ENCODE measurements around the gene GATA5.

Gene GATA5

DNA sequence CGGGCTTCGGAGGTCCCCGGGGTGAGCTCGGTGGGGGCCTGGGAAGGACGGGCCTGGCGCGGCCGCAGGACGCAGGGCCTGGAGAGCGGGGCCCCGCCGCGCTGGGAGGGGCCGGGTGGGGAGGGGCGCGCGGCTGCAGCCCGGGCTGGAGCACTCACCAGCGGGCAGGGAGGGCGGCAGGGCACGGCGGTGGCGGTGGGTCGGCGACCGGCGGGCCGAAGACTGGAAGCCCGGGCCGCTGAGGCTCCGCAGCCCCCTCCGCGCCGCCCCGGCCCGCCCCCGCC lies at the start of gene GATA5:
Gene GATA5, minus strand, starts transcription at position 224 of the 284 bp plus-strand sequence. CDS start 474 bp downstream, outside the sequence.
- DNase-seq (ENCODE audit: low read depth): no peak

DNA sequence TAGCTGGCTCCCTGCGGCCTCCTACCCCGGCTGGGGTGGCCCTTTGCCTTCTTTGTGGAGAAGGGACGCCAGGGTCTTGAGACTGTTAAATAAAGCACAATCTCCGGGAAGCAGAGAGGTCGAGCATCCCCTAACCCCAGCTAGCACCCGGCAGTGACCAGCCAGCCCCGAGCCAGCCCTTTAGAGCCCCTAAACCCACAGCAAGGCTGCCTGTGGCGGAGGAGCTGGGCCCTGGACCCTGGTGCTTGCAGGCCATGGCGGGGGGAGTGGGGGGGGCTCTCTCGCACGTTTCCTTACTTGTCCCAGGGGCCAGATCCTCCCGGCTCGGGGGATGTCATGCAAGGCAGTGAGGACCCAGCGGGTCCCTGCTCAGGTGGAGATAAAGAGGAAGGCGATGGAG lies 49.2 kb upstream of the GATA5 start:
- no peak for DNase-seq (ENCODE audit: low read depth)

- DNase-seq (ENCODE audit: low read depth): no peak
These were observed 48.7 kb upstream of the GATA5 start for GRCh38 chr20:62524505-62524911.

DNA sequence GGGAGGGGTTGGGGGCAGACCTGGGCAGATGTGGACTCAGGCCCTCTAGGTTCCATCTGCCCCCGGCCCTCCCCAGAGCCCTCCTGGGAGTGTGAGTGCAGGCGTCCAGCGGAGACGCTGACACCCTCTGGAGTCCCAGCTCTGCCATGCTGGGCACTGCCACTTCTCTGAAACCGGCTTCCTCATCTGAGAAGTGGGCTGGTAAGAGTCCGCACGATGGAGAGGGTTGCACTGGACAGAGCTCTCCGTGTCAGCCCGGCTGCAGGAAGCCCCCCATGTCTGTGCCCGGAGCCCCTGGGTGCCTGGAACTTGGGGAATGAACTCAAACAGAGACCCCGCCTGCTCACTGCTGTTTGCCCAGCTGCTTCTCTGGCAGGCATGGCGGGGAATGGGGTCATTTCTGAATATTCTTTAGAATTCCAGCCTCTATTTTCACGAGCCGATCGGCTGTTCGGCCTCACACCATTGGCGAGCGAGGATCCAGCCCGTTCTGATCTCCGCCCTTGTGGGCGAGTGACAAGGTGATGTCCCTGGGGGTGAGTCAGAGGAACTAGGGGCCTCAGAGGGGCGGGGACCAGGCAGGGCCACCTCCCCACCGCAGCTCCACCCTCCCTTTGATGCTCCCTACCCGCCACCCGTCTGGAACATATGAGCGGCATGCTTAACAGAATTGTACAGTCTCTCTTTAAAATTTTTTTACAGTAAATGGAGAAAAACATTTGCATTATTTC lies 47.8 kb upstream of the GATA5 start:
- no peak for DNase-seq (ENCODE audit: low read depth)

- DNase-seq (ENCODE audit: low read depth): no peak
These were observed 47.1 kb upstream of the GATA5 start for GRCh38 chr20:62522748-62523396.

DNA sequence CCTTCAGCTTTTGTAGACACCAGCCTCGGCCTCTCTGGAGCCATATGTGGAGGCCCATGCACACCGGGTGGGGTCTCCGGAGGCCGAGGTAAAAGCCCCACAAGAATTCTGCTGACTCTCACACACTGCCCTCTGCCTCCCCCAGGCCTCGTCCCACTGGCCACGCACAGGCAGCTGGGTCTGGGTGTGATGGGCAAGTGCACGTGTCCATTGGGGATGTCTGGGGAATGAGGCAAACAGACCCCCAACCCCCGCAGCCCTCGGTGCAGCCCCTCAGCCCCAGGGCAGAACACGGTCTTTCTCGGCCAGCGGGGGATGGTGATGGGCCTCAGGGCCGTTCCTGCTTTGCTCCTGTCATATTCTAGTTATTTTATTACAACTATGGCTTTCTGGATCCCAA lies 44.0 kb upstream of the GATA5 start:
- DNase-seq (ENCODE audit: low read depth): no peak

GRCh38 chr20:62518911-62519310 lies 43.1 kb upstream of the GATA5 start:
- no peak for DNase-seq (ENCODE audit: low read depth)

DNA sequence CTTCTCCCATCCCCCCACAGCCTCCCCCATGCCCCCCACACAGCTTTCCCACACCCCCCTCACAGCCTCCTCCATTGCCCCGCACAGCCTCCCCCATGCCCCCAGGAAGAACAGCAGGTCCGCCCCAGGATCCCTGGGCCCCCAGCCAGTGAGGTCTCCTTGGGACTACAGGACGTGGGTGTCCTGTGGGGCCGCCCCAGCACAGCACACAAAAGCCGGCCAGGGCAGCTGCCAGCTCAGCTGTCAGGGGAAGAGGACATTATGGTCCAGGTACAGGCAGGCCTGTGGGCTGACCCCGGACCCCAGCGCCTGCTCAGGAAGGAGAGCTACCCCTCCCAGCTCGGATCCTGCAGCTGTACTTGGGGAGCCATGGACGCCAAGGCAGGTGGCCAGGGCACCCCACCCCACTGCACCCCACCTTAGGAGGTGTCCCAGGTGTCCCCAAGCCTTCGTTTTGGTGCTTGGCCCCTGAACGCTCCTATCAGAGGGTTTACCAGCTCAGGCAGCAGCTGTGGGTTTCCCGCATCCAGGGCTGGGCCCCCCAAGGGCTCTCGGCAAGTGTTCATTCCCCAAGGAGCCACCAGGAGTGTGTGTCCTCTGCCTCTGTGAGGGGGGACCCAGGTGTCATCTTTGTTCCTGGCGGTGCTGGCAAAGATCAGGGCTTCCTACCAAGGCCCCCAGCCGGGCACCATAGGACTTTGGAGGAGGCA lies 42.3 kb upstream of the GATA5 start:
- DNase-seq (ENCODE audit: low read depth): no peak

DNA sequence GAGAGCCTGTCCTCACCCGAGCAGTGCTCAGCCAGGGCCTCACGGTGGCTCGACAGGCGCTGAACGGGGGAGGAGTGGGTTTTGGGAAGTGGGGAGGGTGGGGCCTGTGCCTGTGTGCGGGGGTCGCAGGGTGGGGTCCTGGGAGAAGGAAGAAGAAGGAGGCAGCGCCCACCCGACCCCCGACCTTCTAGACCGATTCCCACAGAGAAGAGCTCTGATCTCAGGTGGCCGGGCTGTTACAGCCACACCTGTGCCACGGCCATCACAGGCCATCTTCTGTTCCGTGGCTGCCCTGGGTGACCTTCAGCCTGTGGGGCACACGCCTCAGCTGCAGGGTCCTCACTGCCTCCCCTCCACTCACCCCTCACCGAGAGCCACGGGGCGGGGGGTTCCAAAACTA lies 41.4 kb upstream of the GATA5 start:
- no peak for DNase-seq (ENCODE audit: low read depth)

DNA sequence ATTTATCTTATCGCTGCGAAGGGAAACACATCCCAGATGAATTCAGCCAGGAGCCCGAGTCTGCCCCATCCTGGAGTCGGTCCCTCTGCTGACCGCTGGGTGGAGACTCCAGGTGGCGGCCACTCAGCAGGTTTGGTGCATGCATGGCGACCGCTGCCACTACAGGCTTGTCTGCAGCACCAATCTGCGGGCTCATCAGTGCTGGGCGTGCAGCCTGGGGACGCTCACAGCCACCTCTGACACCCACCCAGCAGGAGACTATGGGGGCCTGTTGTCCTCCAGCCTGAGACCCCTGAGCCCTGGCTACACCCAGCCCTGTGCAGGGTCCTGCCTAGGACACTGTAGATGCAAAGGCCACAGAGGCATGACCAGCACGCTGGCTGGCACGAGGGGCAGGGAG lies 40.5 kb upstream of the GATA5 start:
- no peak for DNase-seq (ENCODE audit: low read depth)

GRCh38 chr20:62515826-62516225 lies 40.0 kb upstream of the GATA5 start:
- DNase-seq (ENCODE audit: low read depth): no peak

GRCh38 chr20:62515280-62515679 lies 39.5 kb upstream of the GATA5 start:
- no peak for DNase-seq (ENCODE audit: low read depth)

GRCh38 chr20:62513991-62514390 lies 38.2 kb upstream of the GATA5 start:
- DNase-seq (ENCODE audit: low read depth): no peak

GRCh38 chr20:62511915-62512610 lies 36.3 kb upstream of the GATA5 start:
- DNase-seq (ENCODE audit: low read depth): no peak

- no peak for DNase-seq (ENCODE audit: low read depth)
These were observed 35.6 kb upstream of the GATA5 start for GRCh38 chr20:62511300-62511914.

GRCh38 chr20:62508641-62509051 lies 32.9 kb upstream of the GATA5 start:
- no peak for DNase-seq (ENCODE audit: low read depth)

DNA sequence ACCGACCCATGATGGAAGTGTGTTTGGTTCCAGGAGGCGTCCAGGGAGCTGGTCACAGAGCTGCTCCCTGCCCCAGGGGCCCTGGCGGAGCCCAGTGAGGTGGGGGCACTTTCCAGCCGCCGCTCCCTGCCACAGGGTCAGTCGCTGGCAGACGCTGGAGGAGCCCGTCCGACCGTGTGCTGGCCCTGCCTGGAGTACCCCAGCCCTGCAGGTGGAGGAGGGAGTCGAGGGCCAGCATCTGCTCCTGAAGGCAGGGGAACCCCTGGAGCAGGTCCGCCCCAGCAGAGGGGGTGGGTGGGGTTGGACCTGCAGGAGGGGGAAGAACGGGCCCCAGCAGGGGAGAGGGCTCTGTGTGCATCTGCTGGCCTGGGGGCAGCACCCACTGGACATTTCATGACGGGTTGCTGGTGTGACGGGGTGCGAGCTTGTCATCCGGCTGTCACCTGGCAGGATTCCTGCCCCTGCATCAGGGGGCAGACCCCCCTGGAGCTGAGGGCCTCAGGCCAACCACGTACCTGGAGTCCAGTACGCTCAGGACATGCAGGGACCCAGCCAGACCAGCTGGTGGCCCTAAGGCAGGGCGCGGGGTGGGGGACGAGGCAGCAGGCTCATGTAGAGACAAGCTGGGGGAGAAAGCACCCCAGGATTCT lies 32.3 kb upstream of the GATA5 start:
- DNase-seq (ENCODE audit: low read depth): no peak

- no peak for DNase-seq (ENCODE audit: low read depth)
These were observed 31.5 kb upstream of the GATA5 start for GRCh38 chr20:62507323-62507722.

GRCh38 chr20:62506791-62507190 lies 31.0 kb upstream of the GATA5 start:
- DNase-seq (ENCODE audit: low read depth): no peak

GRCh38 chr20:62506087-62506486 lies 30.3 kb upstream of the GATA5 start:
- DNase-seq (ENCODE audit: low read depth): no peak

DNA sequence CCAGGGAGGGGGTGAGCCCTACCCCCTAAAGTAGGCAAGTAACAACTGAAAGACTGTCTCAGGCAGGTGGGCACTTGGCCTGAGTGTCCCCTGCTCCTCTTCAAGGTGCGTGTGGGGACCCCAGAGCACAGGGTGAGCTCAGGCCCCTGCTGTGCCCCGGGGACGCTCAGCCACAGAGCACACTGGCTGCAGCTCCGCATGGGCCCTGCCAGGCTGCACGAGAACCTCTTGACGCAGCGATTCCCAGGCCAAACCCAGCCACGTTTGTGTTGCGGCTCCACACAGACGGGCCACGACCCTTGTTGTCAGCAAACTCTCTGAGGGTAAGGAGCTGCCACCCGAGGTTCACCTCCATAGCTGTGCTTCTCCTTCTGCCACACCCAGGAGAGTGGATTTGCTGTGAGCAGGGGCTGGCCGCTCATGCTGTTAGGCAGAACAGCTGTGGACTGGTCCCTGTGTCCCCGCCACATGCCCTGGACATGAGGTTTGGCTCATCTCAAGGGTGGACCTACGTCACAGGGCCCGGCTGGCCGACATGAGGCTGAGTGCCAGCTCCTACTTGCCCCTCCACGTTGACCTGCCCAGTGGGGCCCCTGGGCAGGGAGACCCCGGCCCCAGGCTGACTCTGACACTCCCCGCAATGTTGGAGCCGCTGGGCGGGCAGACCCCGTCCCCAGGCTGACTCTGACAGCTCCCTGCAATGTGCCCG lies 29.7 kb upstream of the GATA5 start:
- DNase-seq (ENCODE audit: low read depth): no peak
